OCI-LY1 (cell line): Measurements from ENCODE around the gene TPRX2.

Experiments used
- H2AFZ ChIP-seq: fragments of 200-600 bp; sonication (generic), shearing (Covaris generic); 2 replicates; pipeline ENCODE4 v1.6.0; 2014; ENCODE audit warnings: antibody characterized with exemption, mild to moderate bottlenecking, low read length
- H3F3A ChIP-seq: fragments of 200-600 bp; sonication (generic), shearing (Covaris generic); 2 replicates; pipeline ENCODE4 v1.6.0; 2014; ENCODE audit warnings: mild to moderate bottlenecking, antibody characterized with exemption, low read length, moderate library complexity; ENCODE audit not compliant: insufficient read depth
- H3K27ac ChIP-seq: fragments of 200-600 bp; sonication (generic); 2 replicates; pipeline ENCODE4 v1.5.1; 2014; ENCODE audit warnings: low read length, mixed run types, mild to moderate bottlenecking, low read depth; ENCODE audit not compliant: poor library complexity, severe bottlenecking
- H3K27me3 ChIP-seq: fragments of 200-600 bp; sonication (generic); 2 replicates; pipeline ENCODE4 v1.6.0; 2014; ENCODE audit warnings: antibody characterized with exemption, mild to moderate bottlenecking, low read length, moderate library complexity; ENCODE audit not compliant: insufficient read depth
- H3K36me3 ChIP-seq: fragments of 200-600 bp; sonication (generic); 2 replicates; pipeline ENCODE4 v1.6.1; 2014; ENCODE audit warnings: mild to moderate bottlenecking, antibody characterized with exemption, low read length, moderate library complexity, mixed read lengths; ENCODE audit not compliant: insufficient read depth
- H3K4me1 ChIP-seq: fragments of 200-600 bp; sonication (generic); 2 replicates; pipeline ENCODE4 v1.5.1; 2014; ENCODE audit warnings: mild to moderate bottlenecking, low read length, moderate library complexity; ENCODE audit not compliant: insufficient read depth, severe bottlenecking
- H3K4me2 ChIP-seq: fragments of 200-600 bp; sonication (generic), shearing (Covaris generic); 2 replicates; pipeline ENCODE4 v1.6.1; 2014; ENCODE audit warnings: low read length
- H3K4me3 ChIP-seq: fragments of 200-600 bp; sonication (generic); 2 replicates; pipeline ENCODE4 v1.5.1; 2014; ENCODE audit warnings: low read length, low read depth, mild to moderate bottlenecking, mixed read lengths; ENCODE audit not compliant: poor library complexity, severe bottlenecking
- H3K79me2 ChIP-seq: fragments of 200-600 bp; shearing (Covaris generic); 2 replicates; pipeline ENCODE4 v1.6.1; 2016; ENCODE audit warnings: mixed run types, low read length, mixed read lengths; ENCODE audit not compliant: insufficient read depth
- H3K9ac ChIP-seq: fragments of 200-600 bp; sonication (generic), shearing (Covaris generic); 2 replicates; pipeline ENCODE4 v1.6.1; 2014; ENCODE audit warnings: mild to moderate bottlenecking, low read length, mixed read lengths
- H3K9me2 ChIP-seq: fragments of 200-600 bp; sonication (generic), shearing (Covaris generic); 2 replicates; pipeline ENCODE4 v1.6.1; 2014; ENCODE audit warnings: low read depth, mild to moderate bottlenecking, low read length, mixed read lengths
- H3K9me3 ChIP-seq: fragments of 200-600 bp; shearing (Covaris generic); 2 replicates; pipeline ENCODE4 v1.6.1; 2014; ENCODE audit warnings: low read length, mixed read lengths
- H4K20me1 ChIP-seq: fragments of 200-600 bp; sonication (generic), shearing (Covaris generic); 2 replicates; pipeline ENCODE4 v1.6.0; 2016; ENCODE audit warnings: mild to moderate bottlenecking, low read length; ENCODE audit not compliant: insufficient read depth
- CTCF ChIP-seq: fragments of 200-600 bp; sonication (generic), shearing (Covaris generic); IDR thresholded peaks from 2 replicates; pipeline ENCODE4 v1.5.1; 2017; ENCODE audit warnings: mild to moderate bottlenecking, antibody characterized with exemption, low read length, moderate library complexity, mixed read lengths
- EZH2 ChIP-seq: fragments of 200-600 bp; sonication (generic), shearing (Covaris generic); IDR thresholded peaks from 2 replicates; pipeline ENCODE4 v1.8.0; 2017; ENCODE audit warnings: borderline replicate concordance, mixed run types, mild to moderate bottlenecking, antibody characterized with exemption, low read length, moderate library complexity, mixed read lengths

Gene TPRX2

GRCh38 chr19:47824396-47824795 is 34.6 kb upstream of the TPRX2 start:
- Histone ChIP-seq H3K27me3 (0 out of 2 replicates have a peak, but pooled peaks cover 4% of the 10 kb centered on the region), H2AFZ (no peak overlapping the region), H3K9me2 (no peaks in the 10 kb centered on the region), H3K36me3 (no peaks in the 10 kb centered on the region), H3K9me3 (no peaks in the 10 kb centered on the region), H3F3A (no peaks in the 10 kb centered on the region), H3K4me2 (no peak overlapping the region), H4K20me1 (no peaks in the 10 kb centered on the region), H3K27ac (no peak overlapping the region), H3K4me1 (no peaks in the 10 kb centered on the region), H3K4me3 (no peak overlapping the region), H3K79me2 (no peaks in the 10 kb centered on the region), H3K9ac (no peak overlapping the region)
- TF ChIP-seq CTCF (no peak), EZH2 (no peak)

GRCh38 chr19:47826800-47827199 is 32.2 kb upstream of the TPRX2 start:
- Histone ChIP-seq H3K9me3 (no peaks in the 10 kb centered on the region), H3K36me3 (no peaks in the 10 kb centered on the region), H3K4me1 (no peaks in the 10 kb centered on the region), H3F3A (no peaks in the 10 kb centered on the region), H3K27ac (no peak overlapping the region), H3K27me3 (0 out of 2 replicates have a peak, but pooled peaks cover under 1% of the 10 kb centered on the region), H3K9me2 (no peaks in the 10 kb centered on the region), H3K4me2 (no peak overlapping the region), H3K4me3 (no peak overlapping the region), H4K20me1 (no peaks in the 10 kb centered on the region), H3K79me2 (no peaks in the 10 kb centered on the region), H2AFZ (no peak overlapping the region), H3K9ac (no peak overlapping the region)
- TF ChIP-seq CTCF (no peak), EZH2 (no peak)

- Histone ChIP-seq H3K4me2 (no peak overlapping the region), H3K9me3 (no peaks in the 10 kb centered on the region), H3K9ac (no peak overlapping the region), H4K20me1 (no peaks in the 10 kb centered on the region), H3K79me2 (no peaks in the 10 kb centered on the region), H3K27ac (no peak overlapping the region), H3K9me2 (no peaks in the 10 kb centered on the region), H3K4me1 (no peaks in the 10 kb centered on the region), H3K4me3 (no peak overlapping the region), H3K27me3 (no peaks in the 10 kb centered on the region), H3K36me3 (no peaks in the 10 kb centered on the region), H2AFZ (no peak overlapping the region), H3F3A (no peaks in the 10 kb centered on the region)
- TF ChIP-seq EZH2 = no peak
- no peak for TF ChIP-seq CTCF
These were observed 26.3 kb upstream of the TPRX2 start for GRCh38 chr19:47832723-47833122.
